Common myeloid progenitor, CD34-positive (primary cell): ENCODE results near the gene RBM23.

Experiments
- CTCF ChIA-PET: fragments of 350-600 bp; sonication (Branson Sonifier 250); formaldehyde crosslinking; loops from one replicate; lab custom pipeline; 2021; ENCODE audit warnings: antibody characterized with exemption; lab: Charles Lee
- POLR2A ChIA-PET: fragments of 350-600 bp; sonication (Branson Sonifier 250); formaldehyde crosslinking; loops from one replicate; lab custom pipeline; 2021; ENCODE audit warnings: antibody characterized with exemption; lab: Charles Lee
- DNase-seq, 3 donors: peaks; one replicate each; pipeline versions ENCODE4 v3.0.0 to v3.0.0-alpha.2; 2013
- H3K27ac ChIP-seq, 2 experiments: 1 replicate in 1 of 2; 2 replicates in 1 of 2; pipeline ENCODE4 v1.7.0; 2013; ENCODE audit warnings: inconsistent platforms in 2 of 2, low read length in 2 of 2, mild to moderate bottlenecking in 2 of 2, low read depth in 1 of 2, moderate library complexity in 1 of 2; ENCODE audit not compliant: severe bottlenecking in 2 of 2, insufficient read depth in 1 of 2, poor library complexity in 1 of 2
- H3K27me3 ChIP-seq, 5 experiments: replicated peaks in 2 of 5; 1 replicate in 3 of 5; 2 replicates in 2 of 5; pipeline versions ENCODE4 v1.6.1 to v1.7.0; 2013; ENCODE audit warnings: low read length in 4 of 5, mild to moderate bottlenecking in 2 of 5, moderate library complexity in 2 of 5, inconsistent platforms in 1 of 5; ENCODE audit not compliant: insufficient read depth in 5 of 5, control insufficient read depth in 4 of 5
- H3K36me3 ChIP-seq, 4 experiments: 1 replicate in 2 of 4; 2 replicates in 2 of 4; pipeline versions ENCODE4 v1.6.1 to v1.7.0; 2013; ENCODE audit warnings: low read length in 3 of 4, control low read depth in 1 of 4, mild to moderate bottlenecking in 1 of 4; ENCODE audit not compliant: control insufficient read depth in 4 of 4, insufficient read depth in 4 of 4
- H3K4me1 ChIP-seq, 4 experiments: 1 replicate in 3 of 4; 2 replicates in 1 of 4; pipeline versions ENCODE4 v1.6.1 to v1.7.1; 2013; ENCODE audit warnings: low read length in 3 of 4, mild to moderate bottlenecking in 3 of 4, control low read depth in 1 of 4, inconsistent platforms in 1 of 4, moderate library complexity in 1 of 4; ENCODE audit not compliant: control insufficient read depth in 4 of 4, insufficient read depth in 4 of 4; ENCODE audit errors: control extremely low read depth in 1 of 4
- H3K4me3 ChIP-seq, 7 experiments: 1 replicate in 4 of 7; 2 replicates in 3 of 7; pipeline versions ENCODE4 v1.5.1 to v1.7.0; 2013; ENCODE audit warnings: mild to moderate bottlenecking in 7 of 7, low read length in 6 of 7, moderate library complexity in 6 of 7, inconsistent platforms in 2 of 7, low read depth in 2 of 7, control low read depth in 1 of 7; ENCODE audit not compliant: insufficient read depth in 4 of 7, control insufficient read depth in 1 of 7; ENCODE audit errors: extremely low read depth in 1 of 7
- H3K9me3 ChIP-seq, 5 experiments: 1 replicate in 4 of 5; 2 replicates in 1 of 5; pipeline versions ENCODE4 v1.6.1 to v1.7.1; 2013; ENCODE audit warnings: low read length in 4 of 5, mild to moderate bottlenecking in 2 of 5, inconsistent platforms in 1 of 5, low read depth in 1 of 5, moderate library complexity in 1 of 5; ENCODE audit not compliant: control insufficient read depth in 4 of 5, insufficient read depth in 2 of 5; ENCODE audit errors: control extremely low read depth in 1 of 5
- WGBS: methylation state at CpG from one replicate; pipeline ENCODE4 v1.1.5; 2013; ENCODE audit not compliant: insufficient coverage; 5-methylcytosine and 5-hydroxymethylcytosine counted together

The RBM23 gene

DNA sequence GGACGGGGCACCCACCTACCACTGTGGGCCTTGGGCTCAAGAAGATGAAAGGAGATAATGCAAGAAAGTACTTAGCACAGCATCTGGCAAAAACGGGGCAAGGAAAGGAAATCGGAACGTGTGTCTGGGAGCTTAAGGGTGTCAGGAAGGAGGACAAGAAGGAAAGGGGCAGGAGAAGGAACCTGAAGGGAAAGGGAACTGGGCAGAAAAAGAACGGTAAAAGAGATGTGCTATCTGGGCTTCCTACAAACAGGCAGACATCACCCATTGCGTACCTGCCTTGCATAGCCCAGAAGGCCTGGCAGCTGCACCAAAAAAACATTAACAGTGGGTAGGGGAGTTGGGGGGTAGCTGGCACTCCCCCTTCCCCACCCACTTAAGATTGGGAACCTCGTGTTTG is 36.9 kb downstream of the RBM23 start:
- H3K9me3 ChIP-seq, result peaks cover 0 to 3% (median 0%) of the 10 kb centered on the region in 5 experiments
- H3K4me1 ChIP-seq, result peaks cover 0 to 19% (median 11%) of the 10 kb centered on the region in 4 experiments
- H3K27ac ChIP-seq, result no peak overlapping the region
- H3K4me3 ChIP-seq, result no peak overlapping the region
- H3K27me3 ChIP-seq, result peaks cover 0 to 56% (median 14%) of the 10 kb centered on the region in 5 experiments
- 49% methylated on average over 4 of the region's 7 CpGs for WGBS
- peaks cover 0 to 15% (median 8%) of the 10 kb centered on the region in 4 experiments for H3K36me3 ChIP-seq
- CTCF ChIA-PET, result interaction anchor here (0.7 to 15.8 kb wide), 6 partner anchors 10 to 56 kb away, joined by 3 to 143 read pairs (median 8); no protein-coding TSS in a partner anchor
- POLR2A ChIA-PET, result no interaction called here
- DNase-seq, result no peak

- H3K36me3 ChIP-seq, result peaks cover 0 to 46% (median 27%) of the 10 kb centered on the region in 4 experiments
- H3K4me3 ChIP-seq, result no peak overlapping the region
- ChIA-PET CTCF (interaction anchor here (1.6 to 15.8 kb wide), 4 partner anchors 12 to 24 kb away, joined by 4 to 143 read pairs (median 4); no protein-coding TSS in a partner anchor), POLR2A (no interaction called here)
- H3K27ac ChIP-seq, result no peak overlapping the region
- whole genome bisulfite sequencing, result 98% methylated on average over 4 of the region's 8 CpGs
- peaks cover 0 to 27% (median 3%) of the 10 kb centered on the region in 5 experiments for H3K27me3 ChIP-seq
- peaks cover 0 to 9% (median 2%) of the 10 kb centered on the region in 4 experiments for H3K4me1 ChIP-seq
- no peaks in the 10 kb centered on the region for H3K9me3 ChIP-seq
- DNase-seq, result no peak
Measured at GRCh38 chr14:22878271-22879246, 40.4 kb downstream of the RBM23 start.

- Histone ChIP-seq H3K4me3 (no peak overlapping the region), H3K9me3 (no peaks in the 10 kb centered on the region), H3K27me3 (peaks cover 0 to 12% (median 3%) of the 10 kb centered on the region in 5 experiments), H3K36me3 (peaks cover 0 to 46% (median 27%) of the 10 kb centered on the region in 4 experiments), H3K27ac (no peak overlapping the region), H3K4me1 (peaks cover 2 to 9% (median 7%) of the 10 kb centered on the region in 4 experiments)
- CTCF ChIA-PET, result interaction anchor here (1.1 to 6.6 kb wide), 2 partner anchors 9 to 24 kb away, joined by 3 to 75 read pairs; no protein-coding TSS in a partner anchor
- POLR2A ChIA-PET, result no interaction called here
- DNase-seq, result no peak
- WGBS, result 98% methylated on average over 19 of the region's 22 CpGs
Measured at GRCh38 chr14:22877000-22877501, 41.9 kb downstream of the RBM23 start.

GRCh38 chr14:22875748-22876319 is 43.1 kb downstream of the RBM23 start:
- no peak overlapping the region for H3K27ac ChIP-seq
- H3K27me3 ChIP-seq, result no peaks in the 10 kb centered on the region
- no peak overlapping the region for H3K4me3 ChIP-seq
- H3K4me1 ChIP-seq, result peaks cover 5 to 19% (median 17%) of the 10 kb centered on the region in 4 experiments
- peaks cover 0 to 46% (median 27%) of the 10 kb centered on the region in 4 experiments for H3K36me3 ChIP-seq
- no peak for DNase-seq
- WGBS, result 96% methylated on average over 20 of the region's 20 CpGs
- no peaks in the 10 kb centered on the region for H3K9me3 ChIP-seq
- POLR2A ChIA-PET, result no interaction called here
- CTCF ChIA-PET, result interaction anchor here (0.7 to 6.6 kb wide), 5 partner anchors 10 to 40 kb away, joined by 3 to 75 read pairs (median 4); no protein-coding TSS in a partner anchor

DNA sequence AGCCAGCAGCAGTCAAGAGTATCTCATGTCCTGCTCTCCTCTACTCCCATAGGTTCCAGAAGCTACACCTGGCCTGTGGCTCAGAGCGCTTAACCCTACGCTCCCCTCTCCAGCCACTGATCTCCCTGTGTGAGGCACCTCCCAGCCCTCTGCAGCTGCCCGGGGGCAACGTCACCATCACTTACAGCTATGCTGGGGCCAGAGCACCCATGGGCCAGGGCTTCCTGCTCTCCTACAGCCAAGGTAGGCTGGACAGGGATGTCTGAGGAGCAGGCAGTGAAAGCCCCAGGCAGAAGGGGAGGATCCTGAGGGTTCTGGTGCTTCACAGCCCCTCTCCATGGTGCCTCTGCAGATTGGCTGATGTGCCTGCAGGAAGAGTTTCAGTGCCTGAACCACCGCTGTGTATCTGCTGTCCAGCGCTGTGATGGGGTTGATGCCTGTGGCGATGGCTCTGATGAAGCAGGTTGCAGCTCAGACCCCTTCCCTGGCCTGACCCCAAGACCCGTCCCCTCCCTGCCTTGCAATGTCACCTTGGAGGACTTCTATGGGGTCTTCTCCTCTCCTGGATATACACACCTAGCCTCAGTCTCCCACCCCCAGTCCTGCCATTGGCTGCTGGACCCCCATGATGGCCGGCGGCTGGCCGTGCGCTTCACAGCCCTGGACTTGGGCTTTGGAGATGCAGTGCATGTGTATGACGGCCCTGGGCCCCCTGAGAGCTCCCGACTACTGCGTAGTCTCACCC is 43.8 kb downstream of the RBM23 start:
- ChIA-PET POLR2A (no interaction called here), CTCF (interaction anchor here (0.7 to 6.6 kb wide), 7 partner anchors 13 to 38 kb away, joined by 3 to 75 read pairs (median 7); no protein-coding TSS in a partner anchor)
- Histone ChIP-seq H3K9me3 (no peaks in the 10 kb centered on the region), H3K27me3 (no peaks in the 10 kb centered on the region), H3K4me3 (no peak overlapping the region), H3K36me3 (peaks cover 0 to 46% (median 27%) of the 10 kb centered on the region in 4 experiments), H3K4me1 (peaks cover 8 to 23% (median 22%) of the 10 kb centered on the region in 4 experiments), H3K27ac (no peak overlapping the region)
- WGBS, result 100% methylated on average over 14 of the region's 15 CpGs
- DNase-seq, result no peak

GRCh38 chr14:22872833-22873520 is 46.0 kb downstream of the RBM23 start:
- no peaks in the 10 kb centered on the region for H3K27me3 ChIP-seq
- WGBS, result 69% methylated on average over 9 of the region's 10 CpGs
- H3K4me3 ChIP-seq, result peak overlapping the region; percentile 59 to 91 (median 78)
- no peak for DNase-seq
- POLR2A ChIA-PET, result interaction anchor here (0.7 kb wide), 1 partner anchor 106 kb away, joined by 3 read pairs; the partner anchor contains the start of gene OXA1L
- H3K36me3 ChIP-seq, result peaks cover 0 to 40% (median 25%) of the 10 kb centered on the region in 4 experiments
- CTCF ChIA-PET, result interaction anchor here (0.6 to 6.6 kb wide), 23 partner anchors 9 to 294 kb away, joined by 3 to 75 read pairs (median 5); partner anchors contain the start of genes AJUBA and REM2
- H3K9me3 ChIP-seq, result no peaks in the 10 kb centered on the region
- peak overlapping the region in 1 of 2 experiments; percentile 82 for H3K27ac ChIP-seq
- H3K4me1 ChIP-seq, result peaks cover 8 to 24% (median 22%) of the 10 kb centered on the region in 4 experiments
